Heart left ventricle (tissue), 16 donors: ENCODE measurements around the gene OPN1MW. TPM values are rescaled to one million over a fixed set of nuclear protein-coding genes. Genes with fewer than 3 reads are reported as not detected.
A peak's percentile ranks its signal among the peaks of the same experiment; 100 is the strongest.
"Not testable (repeated sequence)": the region's sequence is repeated elsewhere in the genome, so short reads cannot be mapped to it uniquely, and the experiment has no call there.

Experiments used
- ATAC-seq, 4 donors: fragments of 200-7000 bp; cut with Tn5 transposase; one replicate each; pipeline ENCODE4 v1.9.1; 2020 to 2022; ENCODE audit warnings: moderate library complexity in 4 of 4, mild to moderate bottlenecking in 3 of 4, moderate number of reproducible peaks in 1 of 4
- DNase-seq, 5 donors: peaks; one replicate each; pipeline ENCODE4 v3.0.0-alpha.2; 2020
- H3K27ac ChIP-seq, 12 donors: fragments of 200-600 bp; sonication (generic) in 4 of 12; one replicate each; pipeline versions ENCODE4 v1.5.0 to v1.8.0; 2016 to 2022; ENCODE audit warnings: mild to moderate bottlenecking in 2 of 12
- H3K27me3 ChIP-seq, 9 donors: fragments of 200-600 bp; sonication (generic) in 2 of 9; one replicate each; pipeline versions ENCODE4 v1.5.1 to v1.8.0; 2016 to 2022; ENCODE audit warnings: mild to moderate bottlenecking in 3 of 9
- H3K36me3 ChIP-seq, 9 donors: fragments of 200-600 bp; sonication (generic) in 2 of 9; one replicate each; pipeline versions ENCODE4 v1.5.0 to v1.8.0; 2018 to 2022; ENCODE audit warnings: mild to moderate bottlenecking in 2 of 9
- H3K4me1 ChIP-seq, 12 donors: fragments of 200-600 bp; sonication (generic) in 4 of 12; one replicate each; pipeline versions ENCODE4 v1.5.0 to v1.8.0; 2016 to 2022; ENCODE audit warnings: mild to moderate bottlenecking in 3 of 12
- H3K4me3 ChIP-seq, 12 donors: fragments of 200-600 bp; sonication (generic) in 4 of 12; one replicate each; pipeline versions ENCODE4 v1.5.0 to v1.8.0; 2017 to 2022; ENCODE audit warnings: mild to moderate bottlenecking in 9 of 12, moderate library complexity in 4 of 12
- H3K9me3 ChIP-seq, 12 donors: fragments of 200-600 bp; sonication (generic) in 4 of 12; one replicate each; pipeline versions ENCODE4 v1.5.0 to v1.8.0; 2016 to 2022; ENCODE audit warnings: mild to moderate bottlenecking in 1 of 12
- POLR2A ChIP-seq, 2 donors: fragments of 450-650 bp; IDR thresholded peaks; one replicate each; pipeline ENCODE4 v1.6.1; 2017; ENCODE audit warnings: antibody characterized with exemption in 2 of 2, mild to moderate bottlenecking in 2 of 2, moderate library complexity in 2 of 2
- WGBS, 4 donors: extraction: QIAGEN DNeasy Blood & Tissue Kit in 2 of 4; methylation state at CpG; one replicate each; pipeline versions ENCODE4 v1.1.5 to v1.1.7; 2013 to 2018; 5-methylcytosine and 5-hydroxymethylcytosine counted together
- intact Hi-C, 10 donors: fragments of 100-400 bp; cut with DNase I; formaldehyde crosslinking; loops; one replicate each; pipeline versions ENCODE4 v1.11.1 to v1.14.2; 2022
- long read RNA-seq, 3 donors: library from polyadenylated mRNA; unstranded; transcript quantifications; one replicate each; pipeline ENCODE4 v2.0.0, GENCODE V29; 2020 to 2021
- polyA plus RNA-seq, 2 donors: library from polyadenylated mRNA; stranded (reverse); fragments of 200-250 nt; gene quantifications; one replicate each; pipeline ENCODE4 v1.2.3, GENCODE V29; 2013
- total RNA-seq, 9 donors: library from RNA; depleted of rRNA in 2 of 9; stranded (reverse); fragments of >200 nt in 2 of 9; fragmentation: NEBNext Ultra II Directional in 3 of 9; extraction: Animal tissue kit (Norgen Biotek cat#: 25700) in 3 of 9; gene quantifications; one replicate each; pipeline versions ENCODE4 v1.1.0 to v1.2.4, GENCODE V29; 2016 to 2023
- TF ChIP-seq, protein P1 (sequence below), 12 donors: fragments of 200-600 bp; sonication (generic) in 4 of 12; IDR thresholded peaks; one replicate each; pipeline versions ENCODE4 v1.5.0 to v1.8.0; 2018 to 2022; ENCODE audit warnings: antibody characterized with exemption in 12 of 12, mild to moderate bottlenecking in 5 of 12
- donor health status: ischemic (EF 13 %, LVEDD 7.1; RV severe dilation, severe dysfunction).
- donor health status: healthy with polysubstance abuse.
- donor health status: DM: no; HTN: yes; CAD: no.
- donor health status: DM: no; HTN: no; CAD: no.
- donor health status: ischemic (EF 25% LVEDD 6.9; RV normal size, moderate dysfunction).
- donor health status: ischemic (EF 25% LVEDD 5.7; RV mildly dilated, moderate dysfunction).
- donor health status: healthy.
- donor health status: DM: yes; HTN: yes; CAD: no.
- donor health status: ischemic (EF 35%, LVEDD 5.7; RV mildly dilated, moderate dysfunction).
- donor health status: nonischemic (EF 11% LVEDD 7.7; RV severe dilation, severe dysfunction).
- donor health status: DM: yes; HTN: yes; CAD: no.
- donor health status: PGD.
- donor health status: ischemic (EF 29% LVEDD 5.4; RV normal size, mild dysfunction).
- donor health status: nonischemic (EF 23%, LVEDD 6.1; RV moderate dilation, normal function).

Gene OPN1MW
- total RNA-seq (not detected), polyA plus RNA-seq (not detected)
- long read RNA-seq, donor 1: 0 reads
- long read RNA-seq, donor 2: 0 reads
- long read RNA-seq, donor 3: 0 reads

GRCh38 chrX:154182296-154182695, at the start of gene OPN1MW:
TSS of gene OPN1MW (plus strand) at chrX:154182596. CDS start at chrX:154182678, 82 bp downstream.
- ATAC-seq, intact Hi-C loops, H3K36me3 ChIP-seq, H3K9me3 ChIP-seq, H3K4me1 ChIP-seq, DNase-seq, H3K27me3 ChIP-seq, H3K27ac ChIP-seq, H3K4me3 ChIP-seq: not testable (repeated sequence)
- WGBS, 4 donors: no CpG with 5 or more reads among the region's 14 CpGs

- H3K27me3 ChIP-seq: peaks cover 0 to 24% (median 0%) of the 10 kb centered on the region in 9 donors
- ATAC-seq (peak in 2 of 4 donors; percentile 42 to 55), DNase-seq (no peak)
- no peaks in the 10 kb centered on the region for H3K36me3 ChIP-seq
- no peak overlapping the region for H3K4me3 ChIP-seq
- H3K27ac ChIP-seq: peak overlapping the region in 5 of 12 donors; percentile 13 to 69 (median 24)
- H3K4me1 ChIP-seq: peaks cover 0 to 16% (median 4%) of the 10 kb centered on the region in 12 donors
- no peaks in the 10 kb centered on the region for H3K9me3 ChIP-seq
- WGBS, 4 donors: 50 to 69% (median 61%) methylated on average over 7 of the region's 7 CpGs
- no peak for TF ChIP-seq POLR2A (IDR thresholded peaks at IDR 0.05)
- TF ChIP-seq, protein P1, sequence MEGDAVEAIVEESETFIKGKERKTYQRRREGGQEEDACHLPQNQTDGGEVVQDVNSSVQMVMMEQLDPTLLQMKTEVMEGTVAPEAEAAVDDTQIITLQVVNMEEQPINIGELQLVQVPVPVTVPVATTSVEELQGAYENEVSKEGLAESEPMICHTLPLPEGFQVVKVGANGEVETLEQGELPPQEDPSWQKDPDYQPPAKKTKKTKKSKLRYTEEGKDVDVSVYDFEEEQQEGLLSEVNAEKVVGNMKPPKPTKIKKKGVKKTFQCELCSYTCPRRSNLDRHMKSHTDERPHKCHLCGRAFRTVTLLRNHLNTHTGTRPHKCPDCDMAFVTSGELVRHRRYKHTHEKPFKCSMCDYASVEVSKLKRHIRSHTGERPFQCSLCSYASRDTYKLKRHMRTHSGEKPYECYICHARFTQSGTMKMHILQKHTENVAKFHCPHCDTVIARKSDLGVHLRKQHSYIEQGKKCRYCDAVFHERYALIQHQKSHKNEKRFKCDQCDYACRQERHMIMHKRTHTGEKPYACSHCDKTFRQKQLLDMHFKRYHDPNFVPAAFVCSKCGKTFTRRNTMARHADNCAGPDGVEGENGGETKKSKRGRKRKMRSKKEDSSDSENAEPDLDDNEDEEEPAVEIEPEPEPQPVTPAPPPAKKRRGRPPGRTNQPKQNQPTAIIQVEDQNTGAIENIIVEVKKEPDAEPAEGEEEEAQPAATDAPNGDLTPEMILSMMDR (IDR thresholded peaks at IDR 0.05): no peak
- intact Hi-C loops: no loop called here
Observed at GRCh38 chrX:154135458-154136229, 46.8 kb upstream of the OPN1MW start.

DNA sequence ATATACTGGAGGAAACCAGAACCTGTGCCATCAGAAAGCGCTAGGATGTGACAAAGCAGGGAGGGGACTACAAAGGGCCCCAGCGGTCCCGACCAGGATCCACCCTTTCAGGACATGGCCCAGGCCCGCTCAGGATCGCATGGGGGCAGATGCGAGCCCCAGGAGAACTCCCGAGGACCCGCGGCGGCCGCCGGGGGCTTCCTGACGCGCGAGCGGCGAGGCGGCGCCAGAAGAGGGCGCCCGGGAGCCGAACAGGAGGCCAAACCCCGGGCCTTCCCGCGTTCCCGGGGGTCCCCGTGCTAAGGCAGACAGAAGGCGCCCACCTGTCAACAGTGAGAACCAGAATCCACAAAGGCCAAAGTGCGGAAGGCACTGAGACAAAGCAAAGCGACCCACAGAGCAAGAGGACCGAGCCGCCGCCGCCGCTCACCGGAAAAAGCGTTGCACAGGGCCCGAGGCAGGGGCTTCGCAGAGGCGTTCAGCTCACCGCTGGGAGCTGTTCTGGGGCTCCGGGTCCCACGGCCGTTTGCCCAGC, 45.7 kb upstream of the OPN1MW start:
- H3K36me3 ChIP-seq: no peaks in the 10 kb centered on the region
- peaks cover 0 to 24% (median 0%) of the 10 kb centered on the region in 9 donors for H3K27me3 ChIP-seq
- 2 to 35% (median 14%) methylated on average over 21 to 44 of the region's 44 CpGs for WGBS, 4 donors
- H3K27ac ChIP-seq: peak overlapping the region in 10 of 12 donors; percentile 6 to 69 (median 52)
- ATAC-seq (peak; percentile 71 to 93 (median 81)), DNase-seq (peak; percentile 69 to 83 (median 71))
- intact Hi-C loops: no loop called here
- peaks cover 0 to 16% (median 4%) of the 10 kb centered on the region in 12 donors for H3K4me1 ChIP-seq
- H3K4me3 ChIP-seq: peak overlapping the region in 10 of 12 donors; percentile 26 to 56 (median 47)
- TF ChIP-seq, protein P1 (IDR thresholded peaks at IDR 0.05): peak; percentile 62 to 87 (median 76)
- TF ChIP-seq POLR2A (IDR thresholded peaks at IDR 0.05): no peak
- H3K9me3 ChIP-seq: no peaks in the 10 kb centered on the region

DNA sequence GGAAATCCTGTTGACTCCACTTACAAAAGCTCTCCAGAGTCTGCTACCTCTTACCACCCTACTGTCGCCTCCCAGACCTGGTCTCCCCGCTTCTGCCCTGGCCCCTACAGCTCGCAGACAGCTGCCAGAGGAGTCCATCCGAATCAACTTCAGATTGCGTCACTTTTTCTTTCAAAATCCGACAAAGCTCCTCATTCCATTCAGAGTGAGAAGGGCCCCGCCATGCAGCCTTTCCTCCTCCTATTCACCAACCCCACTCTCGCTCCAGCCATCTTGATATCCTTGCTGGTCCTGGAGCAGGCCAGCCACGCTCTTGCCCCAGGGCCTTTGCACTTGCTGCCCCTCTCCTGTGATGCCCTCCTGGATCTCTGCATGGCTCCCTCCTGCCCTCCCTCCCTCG, 43.5 kb upstream of the OPN1MW start:
- no peak for ATAC-seq
- no peak for DNase-seq
- TF ChIP-seq, protein P1 (IDR thresholded peaks at IDR 0.05): no peak
- no peak for TF ChIP-seq POLR2A (IDR thresholded peaks at IDR 0.05)
- no peaks in the 10 kb centered on the region for H3K36me3 ChIP-seq
- WGBS, 4 donors: 89 to 95% (median 91%) methylated on average over 10 of the region's 10 CpGs
- H3K27me3 ChIP-seq: peaks cover 0 to 24% (median 0%) of the 10 kb centered on the region in 9 donors
- no peak overlapping the region for H3K27ac ChIP-seq
- H3K4me3 ChIP-seq: no peak overlapping the region
- H3K9me3 ChIP-seq: no peaks in the 10 kb centered on the region
- intact Hi-C loops: no loop called here
- peaks cover 0 to 16% (median 4%) of the 10 kb centered on the region in 12 donors for H3K4me1 ChIP-seq
